Body of pancreas (tissue), 4 donors: Measurements from ENCODE around the gene WWTR1.

Experiments used
- POLR2A ChIP-seq, 3 donors: fragments of 450-650 bp; IDR thresholded peaks; one replicate each; pipeline ENCODE4 v1.6.1; 2016; ENCODE audit warnings: antibody characterized with exemption in 3 of 3, mild to moderate bottlenecking in 2 of 3
- TF ChIP-seq, protein P1 (sequence below), 7 experiments: fragments of 450-650 bp in 4 of 7; fragments of 200-600 bp in 3 of 7; sonication (generic) in 3 of 7; IDR thresholded peaks; one replicate each; pipeline ENCODE4 v1.5.1; 2016 to 2019; ENCODE audit warnings: antibody characterized with exemption in 7 of 7

DNA sequence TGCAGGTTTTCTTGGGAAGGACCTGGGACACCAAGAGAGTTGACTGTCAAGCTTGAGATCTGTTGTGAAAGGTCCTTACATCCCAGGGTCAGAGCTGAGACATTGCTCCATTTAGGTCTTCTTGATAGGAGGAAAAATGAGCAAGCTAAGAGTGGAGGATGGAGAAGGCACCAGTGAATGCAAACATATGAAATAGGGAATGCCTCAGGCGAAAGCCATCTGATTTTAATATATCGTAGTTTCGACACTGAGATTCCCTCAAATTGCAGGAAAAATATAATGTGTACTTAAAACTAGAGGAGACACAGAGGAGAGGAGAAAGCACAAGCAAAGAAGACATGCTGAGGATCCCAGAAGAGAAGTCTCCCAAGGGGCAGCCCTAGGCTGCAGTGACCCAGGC, 97.8 kb downstream of the WWTR1 start:
- TF ChIP-seq, protein P1, sequence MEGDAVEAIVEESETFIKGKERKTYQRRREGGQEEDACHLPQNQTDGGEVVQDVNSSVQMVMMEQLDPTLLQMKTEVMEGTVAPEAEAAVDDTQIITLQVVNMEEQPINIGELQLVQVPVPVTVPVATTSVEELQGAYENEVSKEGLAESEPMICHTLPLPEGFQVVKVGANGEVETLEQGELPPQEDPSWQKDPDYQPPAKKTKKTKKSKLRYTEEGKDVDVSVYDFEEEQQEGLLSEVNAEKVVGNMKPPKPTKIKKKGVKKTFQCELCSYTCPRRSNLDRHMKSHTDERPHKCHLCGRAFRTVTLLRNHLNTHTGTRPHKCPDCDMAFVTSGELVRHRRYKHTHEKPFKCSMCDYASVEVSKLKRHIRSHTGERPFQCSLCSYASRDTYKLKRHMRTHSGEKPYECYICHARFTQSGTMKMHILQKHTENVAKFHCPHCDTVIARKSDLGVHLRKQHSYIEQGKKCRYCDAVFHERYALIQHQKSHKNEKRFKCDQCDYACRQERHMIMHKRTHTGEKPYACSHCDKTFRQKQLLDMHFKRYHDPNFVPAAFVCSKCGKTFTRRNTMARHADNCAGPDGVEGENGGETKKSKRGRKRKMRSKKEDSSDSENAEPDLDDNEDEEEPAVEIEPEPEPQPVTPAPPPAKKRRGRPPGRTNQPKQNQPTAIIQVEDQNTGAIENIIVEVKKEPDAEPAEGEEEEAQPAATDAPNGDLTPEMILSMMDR (IDR thresholded peaks at IDR 0.05), result no peak
- TF ChIP-seq POLR2A (IDR thresholded peaks at IDR 0.05), result no peak
